Epithelial cell of proximal tubule (primary cell): ENCODE results near the gene KL. TPM values are rescaled to one million over a fixed set of nuclear protein-coding genes. Genes with fewer than 3 reads are reported as not detected.

ENCODE experiments used
- DNase-seq: peaks from one replicate; pipeline ENCODE4 v3.0.0-alpha.2; 2011; ENCODE audit warnings: low read depth
- H3K4me3 ChIP-seq: 2 replicates; pipeline ENCODE4 v1.5.1; 2011; ENCODE audit warnings: low read depth, mild to moderate bottlenecking, low read length
- CTCF ChIP-seq: conservative IDR thresholded peaks from 2 replicates; pipeline ENCODE4 v1.5.1; 2012; ENCODE audit warnings: low read depth, mild to moderate bottlenecking, low read length
- total RNA-seq: library from RNA; depleted of rRNA; stranded (reverse); fragments of >200 nt; gene quantifications from 2 replicates; pipeline ENCODE4 v1.2.3, GENCODE V29; 2015

Gene KL
- total RNA-seq, 1 donor from 2014 or later, result 1.4 TPM

GRCh38 chr13:33060815-33061214 lies 44.6 kb downstream of the KL start:
- no peak for DNase-seq
- H3K4me3 ChIP-seq, result no peak overlapping the region
- TF ChIP-seq CTCF, result no peak

GRCh38 chr13:33066329-33066728 lies 50.1 kb downstream of the KL start:
- no peak overlapping the region for H3K4me3 ChIP-seq
- DNase-seq, result no peak
- TF ChIP-seq CTCF, result no peak

- peak; percentile 34 for TF ChIP-seq CTCF
- DNase-seq, result no peak
- H3K4me3 ChIP-seq, result no peak overlapping the region
These were observed 53.1 kb downstream of the KL start for GRCh38 chr13:33069365-33069764.

GRCh38 chr13:33070713-33071112 lies 54.5 kb downstream of the KL start:
- TF ChIP-seq CTCF, result no peak
- DNase-seq, result no peak

GRCh38 chr13:33072282-33072681 lies 56.1 kb downstream of the KL start:
- TF ChIP-seq CTCF, result no peak
- DNase-seq, result no peak
- no peak overlapping the region for H3K4me3 ChIP-seq

More at GRCh38 chr13:33070713-33071112, 54.5 kb downstream of the KL start:
- H3K4me3 ChIP-seq, result no peak overlapping the region

GRCh38 chr13:33072759-33073158 lies 56.5 kb downstream of the KL start:
- DNase-seq, result no peak
- no peak for TF ChIP-seq CTCF
- H3K4me3 ChIP-seq, result no peak overlapping the region

GRCh38 chr13:33073338-33073737 lies 57.1 kb downstream of the KL start:
- no peak for DNase-seq
- no peak overlapping the region for H3K4me3 ChIP-seq
- TF ChIP-seq CTCF, result no peak
